ENCODE results near the gene OGDH.

OGDH gene

GRCh38 chr7:44638611-44639557 lies 32.5 kb downstream of the OGDH start:
- DNase-seq: no peak

GRCh38 chr7:44639671-44640321 lies 33.4 kb downstream of the OGDH start:
- peak; percentile 51 for DNase-seq

GRCh38 chr7:44643206-44643605 lies 36.8 kb downstream of the OGDH start:
- no peak for DNase-seq

- no peak for DNase-seq
Observed at GRCh38 chr7:44645254-44645653, 38.8 kb downstream of the OGDH start.

- no peak for DNase-seq
Observed at GRCh38 chr7:44645696-44646095, 39.3 kb downstream of the OGDH start.

GRCh38 chr7:44646176-44646920 lies 39.9 kb downstream of the OGDH start:
- DNase-seq: no peak

GRCh38 chr7:44646921-44647636 lies 40.7 kb downstream of the OGDH start:
- DNase-seq: no peak

- no peak for DNase-seq
Observed at GRCh38 chr7:44647981-44648714, 41.7 kb downstream of the OGDH start.

- DNase-seq: no peak
Observed at GRCh38 chr7:44650242-44650641, 43.8 kb downstream of the OGDH start.

GRCh38 chr7:44650772-44651171 lies 44.3 kb downstream of the OGDH start:
- no peak for DNase-seq

GRCh38 chr7:44652535-44652934 lies 46.1 kb downstream of the OGDH start:
- DNase-seq: no peak

- no peak for DNase-seq
Observed at GRCh38 chr7:44654255-44654796, 47.9 kb downstream of the OGDH start.

- no peak for DNase-seq
Observed at GRCh38 chr7:44655341-44655740, 48.9 kb downstream of the OGDH start.

GRCh38 chr7:44658979-44659378 lies 52.6 kb downstream of the OGDH start:
- DNase-seq: no peak

- DNase-seq: no peak
Observed at GRCh38 chr7:44661233-44661632, 54.8 kb downstream of the OGDH start.

GRCh38 chr7:44664780-44665461 lies 58.5 kb downstream of the OGDH start:
- no peak for DNase-seq

- no peak for DNase-seq
Observed at GRCh38 chr7:44665531-44666213, 59.2 kb downstream of the OGDH start.

- no peak for DNase-seq
Observed at GRCh38 chr7:44666566-44666965, 60.1 kb downstream of the OGDH start.

- DNase-seq: no peak
Observed at GRCh38 chr7:44667190-44667589, 60.8 kb downstream of the OGDH start.

- no peak for DNase-seq
Observed at GRCh38 chr7:44671069-44671468, 64.6 kb downstream of the OGDH start.

- DNase-seq: no peak
Observed at GRCh38 chr7:44673324-44673723, 66.9 kb downstream of the OGDH start.

Data from NCI-H510A treated with DMSO at 0.1 percent for 48 hours (cell line).